Measurements from ENCODE around the gene TNFSF13B.

Gene TNFSF13B

DNA sequence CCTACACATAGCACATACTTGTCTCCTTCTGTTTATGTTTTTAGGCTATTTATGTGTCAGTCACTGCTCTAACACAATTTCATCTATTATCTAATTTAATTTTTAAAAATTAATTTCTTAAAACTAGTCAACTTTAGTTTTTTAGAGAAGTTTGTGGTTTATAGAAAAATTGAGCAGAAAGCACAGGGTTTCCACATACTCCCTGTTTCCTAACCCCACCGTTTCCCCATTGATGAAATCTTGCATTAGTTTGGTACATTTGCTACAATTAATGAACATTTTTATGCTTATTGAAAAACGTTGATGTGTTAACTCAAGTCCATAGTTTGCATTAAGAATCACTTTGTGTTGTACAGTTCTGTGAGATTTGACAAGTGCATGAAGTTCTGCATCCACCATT is 53.5 kb downstream of the TNFSF13B start:
- Histone ChIP-seq H3K9me2 (ENCODE audit: low read depth, low read length) (no peaks in the 10 kb centered on the region), H3K79me2 (ENCODE audit: insufficient read depth, low read length) (no peaks in the 10 kb centered on the region), H3K27me3 (ENCODE audit: insufficient read depth, low read length) (no peaks in the 10 kb centered on the region), H2AFZ (ENCODE audit: low read length) (no peak overlapping the region), H3K4me3 (ENCODE audit: low read depth, low read length, poor library complexity, severe bottlenecking) (no peak overlapping the region), H3K9ac (ENCODE audit: low read length) (no peak overlapping the region), H3K4me1 (ENCODE audit: insufficient read depth, low read length, severe bottlenecking) (peaks cover 16% of the 10 kb centered on the region), H3K9me3 (ENCODE audit: low read length) (no peaks in the 10 kb centered on the region), H3K36me3 (ENCODE audit: insufficient read depth, low read length) (no peaks in the 10 kb centered on the region), H3K4me2 (ENCODE audit: low read length) (no peak overlapping the region), H4K20me1 (ENCODE audit: insufficient read depth, low read length) (no peaks in the 10 kb centered on the region), H3K27ac (ENCODE audit: low read depth, low read length, poor library complexity, severe bottlenecking) (no peak overlapping the region), H3F3A (ENCODE audit: insufficient read depth, low read length) (no peaks in the 10 kb centered on the region)
- no peak for TF ChIP-seq EZH2 (IDR thresholded peaks at IDR 0.05; ENCODE audit: borderline replicate concordance, low read length)
- TF ChIP-seq CTCF (IDR thresholded peaks at IDR 0.05; ENCODE audit: low read length): no peak

DNA sequence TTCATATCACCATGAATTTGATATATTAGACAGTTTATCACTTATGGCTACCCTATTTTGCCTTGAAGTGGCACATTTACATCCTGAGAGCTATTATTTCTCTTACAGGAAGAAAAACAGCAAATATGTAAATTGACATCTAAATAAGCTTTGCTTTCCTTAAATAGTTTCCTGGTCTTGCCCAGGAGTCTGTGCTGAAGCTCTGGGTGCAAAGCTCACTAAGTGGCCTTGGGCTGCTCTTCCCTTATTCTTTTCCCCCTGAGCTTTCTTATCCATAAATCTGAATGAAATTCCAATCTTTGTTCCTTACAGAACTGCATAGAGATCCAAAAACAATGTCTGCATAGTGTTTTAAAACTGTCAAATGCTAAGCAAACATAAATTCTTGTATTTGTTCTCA is 56.3 kb downstream of the TNFSF13B start:
- Histone ChIP-seq H3K4me3 (ENCODE audit: low read depth, low read length, poor library complexity, severe bottlenecking) (no peak overlapping the region), H3K4me1 (ENCODE audit: insufficient read depth, low read length, severe bottlenecking) (peaks cover 21% of the 10 kb centered on the region), H3K79me2 (ENCODE audit: insufficient read depth, low read length) (no peaks in the 10 kb centered on the region), H4K20me1 (ENCODE audit: insufficient read depth, low read length) (no peaks in the 10 kb centered on the region), H3K9me2 (ENCODE audit: low read depth, low read length) (no peaks in the 10 kb centered on the region), H3K27me3 (ENCODE audit: insufficient read depth, low read length) (no peaks in the 10 kb centered on the region), H3K27ac (ENCODE audit: low read depth, low read length, poor library complexity, severe bottlenecking) (no peak overlapping the region), H3K4me2 (ENCODE audit: low read length) (no peak overlapping the region), H3F3A (ENCODE audit: insufficient read depth, low read length) (no peaks in the 10 kb centered on the region), H3K9ac (ENCODE audit: low read length) (no peak overlapping the region), H3K9me3 (ENCODE audit: low read length) (no peaks in the 10 kb centered on the region), H3K36me3 (ENCODE audit: insufficient read depth, low read length) (no peaks in the 10 kb centered on the region), H2AFZ (ENCODE audit: low read length) (no peak overlapping the region)
- TF ChIP-seq EZH2 (IDR thresholded peaks at IDR 0.05; ENCODE audit: borderline replicate concordance, low read length) (no peak), CTCF (IDR thresholded peaks at IDR 0.05; ENCODE audit: low read length) (no peak)

- Histone ChIP-seq H3K4me3 (ENCODE audit: low read depth, low read length, poor library complexity, severe bottlenecking) (no peak overlapping the region), H3K79me2 (ENCODE audit: insufficient read depth, low read length) (no peaks in the 10 kb centered on the region), H3K9ac (ENCODE audit: low read length) (no peak overlapping the region), H3K36me3 (ENCODE audit: insufficient read depth, low read length) (no peaks in the 10 kb centered on the region), H3K27ac (ENCODE audit: low read depth, low read length, poor library complexity, severe bottlenecking) (no peak overlapping the region), H3K4me2 (ENCODE audit: low read length) (no peak overlapping the region), H3K4me1 (ENCODE audit: insufficient read depth, low read length, severe bottlenecking) (peaks cover 21% of the 10 kb centered on the region), H4K20me1 (ENCODE audit: insufficient read depth, low read length) (no peaks in the 10 kb centered on the region), H2AFZ (ENCODE audit: low read length) (no peak overlapping the region), H3K27me3 (ENCODE audit: insufficient read depth, low read length) (no peaks in the 10 kb centered on the region), H3K9me3 (ENCODE audit: low read length) (no peaks in the 10 kb centered on the region), H3K9me2 (ENCODE audit: low read depth, low read length) (no peaks in the 10 kb centered on the region), H3F3A (ENCODE audit: insufficient read depth, low read length) (no peaks in the 10 kb centered on the region)
- no peak for TF ChIP-seq CTCF (IDR thresholded peaks at IDR 0.05; ENCODE audit: low read length)
- TF ChIP-seq EZH2 (IDR thresholded peaks at IDR 0.05; ENCODE audit: borderline replicate concordance, low read length): no peak
These were observed 56.8 kb downstream of the TNFSF13B start for GRCh38 chr13:108326309-108326708.
